ENCODE data around the gene KMT2E. TPM values are rescaled to one million over a fixed set of nuclear protein-coding genes. Genes with fewer than 3 reads are reported as not detected.

The KMT2E gene
- total and polyA plus RNA-seq, 2 experiments from 2014 or later = 30.7 to 63.5 TPM

GRCh38 chr7:105154084-105154483 lies 140.1 kb downstream of the KMT2E start:
- H3F3A ChIP-seq (ENCODE audit: insufficient read depth) = no peaks in the 10 kb centered on the region; the same call in none of the 2 replicates

GRCh38 chr7:105156731-105157130 lies 142.7 kb downstream of the KMT2E start:
- H4K20me1 ChIP-seq (ENCODE audit: insufficient read depth) = no peaks in the 10 kb centered on the region; the same call in 1 of the 2 replicates
- no peak overlapping the region for H3K9ac ChIP-seq
- TF ChIP-seq EZH2phosphoT487 (IDR thresholded peaks at IDR 0.05; ENCODE audit: insufficient read depth, low read depth) = no peak
- TF ChIP-seq EZH2 (IDR thresholded peaks at IDR 0.05; ENCODE audit: insufficient read depth, poor library complexity, severe bottlenecking) = no peak
- no peak overlapping the region for H3K27ac ChIP-seq
- peaks cover 7% of the 10 kb centered on the region; the same call in 1 of the 2 replicates for H3K36me3 ChIP-seq (ENCODE audit: low read depth)
- H3K4me3 ChIP-seq = no peak overlapping the region
- no peak overlapping the region for H3K4me2 ChIP-seq (ENCODE audit: unreplicated experiment)
- no peaks in the 10 kb centered on the region for H3K4me1 ChIP-seq (ENCODE audit: insufficient read depth)
- H3K79me2 ChIP-seq (ENCODE audit: insufficient read depth) = peaks cover 3% of the 10 kb centered on the region; the same call in 1 of the 2 replicates
- no peaks in the 10 kb centered on the region for H3K9me3 ChIP-seq (ENCODE audit: low read depth)
- peak; percentile 18 for DNase-seq
- no peak overlapping the region for H2AFZ ChIP-seq
- no peaks in the 10 kb centered on the region for H3K27me3 ChIP-seq (replicated peaks; ENCODE audit: insufficient read depth)
- WGBS, 2 experiments (ENCODE audit: low coverage in 1 of 2, low lambda C conversion rate in 2 of 2, missing lambda C conversion rate in 2 of 2) = 96 to 98% methylated on average over 2 of the region's 2 CpGs
- H3K9me2 ChIP-seq (ENCODE audit: insufficient read depth) = no peaks in the 10 kb centered on the region
- H3F3A ChIP-seq (ENCODE audit: insufficient read depth) = no peaks in the 10 kb centered on the region
- in situ Hi-C loops (cut with MboI) = no loop called here

More at GRCh38 chr7:105154084-105154483, 140.1 kb downstream of the KMT2E start:
- no peaks in the 10 kb centered on the region for H3K27me3 ChIP-seq (replicated peaks; ENCODE audit: insufficient read depth)
- WGBS, 2 experiments (ENCODE audit: low coverage in 1 of 2, low lambda C conversion rate in 2 of 2, missing lambda C conversion rate in 2 of 2) = 78 to 82% methylated on average over 2 of the region's 2 CpGs
- no peak overlapping the region for H2AFZ ChIP-seq
- H3K9me2 ChIP-seq (ENCODE audit: insufficient read depth) = no peaks in the 10 kb centered on the region
- H3K4me3 ChIP-seq = no peak overlapping the region
- DNase-seq = no peak
- H3K4me1 ChIP-seq (ENCODE audit: insufficient read depth) = peaks cover 14% of the 10 kb centered on the region
- no peaks in the 10 kb centered on the region for H3K36me3 ChIP-seq (ENCODE audit: low read depth)
- no peak overlapping the region for H3K9ac ChIP-seq
- H3K9me3 ChIP-seq (ENCODE audit: low read depth) = no peaks in the 10 kb centered on the region
- no peak overlapping the region for H3K27ac ChIP-seq
- in situ Hi-C loops (cut with MboI) = no loop called here
- peaks cover 3% of the 10 kb centered on the region; the same call in 1 of the 2 replicates for H3K79me2 ChIP-seq (ENCODE audit: insufficient read depth)
- no peak for TF ChIP-seq EZH2phosphoT487 (IDR thresholded peaks at IDR 0.05; ENCODE audit: insufficient read depth, low read depth)
- no peak for TF ChIP-seq EZH2 (IDR thresholded peaks at IDR 0.05; ENCODE audit: insufficient read depth, poor library complexity, severe bottlenecking)
- H3K4me2 ChIP-seq (ENCODE audit: unreplicated experiment) = no peak overlapping the region
- H4K20me1 ChIP-seq (ENCODE audit: insufficient read depth) = no peaks in the 10 kb centered on the region; the same call in 1 of the 2 replicates

- Histone ChIP-seq H2AFZ (no peak overlapping the region), H3K4me1 (ENCODE audit: insufficient read depth) (no peaks in the 10 kb centered on the region), H3K27ac (no peak overlapping the region), H3K27me3 (replicated peaks; ENCODE audit: insufficient read depth) (no peaks in the 10 kb centered on the region), H4K20me1 (ENCODE audit: insufficient read depth) (no peaks in the 10 kb centered on the region; the same call in 1 of the 2 replicates), H3K36me3 (ENCODE audit: low read depth) (peaks cover 7% of the 10 kb centered on the region; the same call in 1 of the 2 replicates), H3K9ac (no peak overlapping the region), H3K9me3 (ENCODE audit: low read depth) (no peaks in the 10 kb centered on the region), H3K79me2 (ENCODE audit: insufficient read depth) (peaks cover 3% of the 10 kb centered on the region; the same call in 1 of the 2 replicates), H3K4me2 (ENCODE audit: unreplicated experiment) (no peak overlapping the region), H3K9me2 (ENCODE audit: insufficient read depth) (no peaks in the 10 kb centered on the region), H3F3A (ENCODE audit: insufficient read depth) (no peaks in the 10 kb centered on the region), H3K4me3 (no peak overlapping the region)
- DNase-seq = no peak
- 97 to 100% methylated on average over 3 of the region's 3 CpGs for WGBS, 2 experiments (ENCODE audit: low coverage in 1 of 2, low lambda C conversion rate in 2 of 2, missing lambda C conversion rate in 2 of 2)
- TF ChIP-seq EZH2 (IDR thresholded peaks at IDR 0.05; ENCODE audit: insufficient read depth, poor library complexity, severe bottlenecking) (no peak), EZH2phosphoT487 (IDR thresholded peaks at IDR 0.05; ENCODE audit: insufficient read depth, low read depth) (no peak)
- in situ Hi-C loops (cut with MboI) = no loop called here
Measured at GRCh38 chr7:105157278-105157677, 143.3 kb downstream of the KMT2E start.

GRCh38 chr7:105161366-105161765 lies 147.4 kb downstream of the KMT2E start:
- Histone ChIP-seq H3K4me1 (ENCODE audit: insufficient read depth) (no peaks in the 10 kb centered on the region), H4K20me1 (ENCODE audit: insufficient read depth) (no peaks in the 10 kb centered on the region), H3K9ac (no peak overlapping the region), H3K79me2 (ENCODE audit: insufficient read depth) (no peaks in the 10 kb centered on the region), H3K36me3 (ENCODE audit: low read depth) (peaks cover 20% of the 10 kb centered on the region), H3K9me3 (ENCODE audit: low read depth) (no peaks in the 10 kb centered on the region), H2AFZ (no peak overlapping the region), H3K27ac (no peak overlapping the region), H3K4me2 (ENCODE audit: unreplicated experiment) (no peak overlapping the region), H3K27me3 (replicated peaks; ENCODE audit: insufficient read depth) (no peaks in the 10 kb centered on the region), H3F3A (ENCODE audit: insufficient read depth) (no peaks in the 10 kb centered on the region), H3K9me2 (ENCODE audit: insufficient read depth) (no peaks in the 10 kb centered on the region), H3K4me3 (no peak overlapping the region)
- DNase-seq = no peak
- TF ChIP-seq EZH2 (IDR thresholded peaks at IDR 0.05; ENCODE audit: insufficient read depth, poor library complexity, severe bottlenecking) = no peak
- in situ Hi-C loops (cut with MboI) = no loop called here
- WGBS, 2 experiments (ENCODE audit: low coverage in 1 of 2, low lambda C conversion rate in 2 of 2, missing lambda C conversion rate in 2 of 2) = 93% methylated on average over 1 of the region's 1 CpG

All from GM23248 (cell line).